ENCODE measurements around the gene RARS2. TPM values are rescaled to one million over a fixed set of nuclear protein-coding genes. Genes with fewer than 3 reads are reported as not detected.

Gene RARS2
- total and polyA plus RNA-seq, 2 experiments from 2014 or later = 53.2 to 75.0 TPM

- Histone ChIP-seq H3K27ac (no peak overlapping the region), H4K20me1 (ENCODE audit: insufficient read depth, poor library complexity, severe bottlenecking) (no peaks in the 10 kb centered on the region), H3K9me3 (ENCODE audit: low read depth) (no peaks in the 10 kb centered on the region), H3K9me2 (replicated peaks; ENCODE audit: insufficient read depth) (no peaks in the 10 kb centered on the region), H3K79me2 (no peaks in the 10 kb centered on the region), H3K27me3 (no peaks in the 10 kb centered on the region), H3K4me2 (no peak overlapping the region), H3K4me1 (ENCODE audit: insufficient read depth) (no peaks in the 10 kb centered on the region), H2AFZ (no peak overlapping the region), H3K36me3 (replicated peaks; ENCODE audit: insufficient read depth, low read depth) (no peaks in the 10 kb centered on the region), H3K4me3 (no peak overlapping the region)
- no peak for DNase-seq (ENCODE audit: low spot score)
- TF ChIP-seq EZH2 (IDR thresholded peaks at IDR 0.05; ENCODE audit: borderline replicate concordance) (no peak), EZH2phosphoT487 (IDR thresholded peaks at IDR 0.05; ENCODE audit: low read depth, severe bottlenecking, unreplicated experiment) (no peak), CTCF (IDR thresholded peaks at IDR 0.05; ENCODE audit: poor library complexity) (no peak)
- WGBS (ENCODE audit: low lambda C conversion rate, missing lambda C conversion rate) = 93% methylated on average over 3 of the region's 3 CpGs
Observed at GRCh38 chr6:87608802-87609201, 19.0 kb upstream of the RARS2 start.

- H2AFZ ChIP-seq = no peak overlapping the region
- H3K36me3 ChIP-seq (replicated peaks; ENCODE audit: insufficient read depth, low read depth) = no peaks in the 10 kb centered on the region
- H3K27me3 ChIP-seq = no peaks in the 10 kb centered on the region
- H3K79me2 ChIP-seq = no peaks in the 10 kb centered on the region
- no peak for TF ChIP-seq CTCF (IDR thresholded peaks at IDR 0.05; ENCODE audit: poor library complexity)
- TF ChIP-seq EZH2 (IDR thresholded peaks at IDR 0.05; ENCODE audit: borderline replicate concordance) = no peak
- no peak for TF ChIP-seq EZH2phosphoT487 (IDR thresholded peaks at IDR 0.05; ENCODE audit: low read depth, severe bottlenecking, unreplicated experiment)
- DNase-seq (ENCODE audit: low spot score) = no peak
- 84% methylated on average over 2 of the region's 2 CpGs for WGBS (ENCODE audit: low lambda C conversion rate, missing lambda C conversion rate)
- no peaks in the 10 kb centered on the region for H3K4me1 ChIP-seq (ENCODE audit: insufficient read depth)
- H3K4me3 ChIP-seq = no peak overlapping the region
- no peak overlapping the region for H3K27ac ChIP-seq
- H3K9me2 ChIP-seq (replicated peaks; ENCODE audit: insufficient read depth) = no peaks in the 10 kb centered on the region
- H3K4me2 ChIP-seq = no peak overlapping the region
- no peaks in the 10 kb centered on the region for H3K9me3 ChIP-seq (ENCODE audit: low read depth)
- H4K20me1 ChIP-seq (ENCODE audit: insufficient read depth, poor library complexity, severe bottlenecking) = no peaks in the 10 kb centered on the region
Observed at GRCh38 chr6:87606199-87606598, 16.4 kb upstream of the RARS2 start.

- TF ChIP-seq CTCF (IDR thresholded peaks at IDR 0.05; ENCODE audit: poor library complexity) = no peak
- TF ChIP-seq EZH2 (IDR thresholded peaks at IDR 0.05; ENCODE audit: borderline replicate concordance) = no peak
- TF ChIP-seq EZH2phosphoT487 (IDR thresholded peaks at IDR 0.05; ENCODE audit: low read depth, severe bottlenecking, unreplicated experiment) = no peak
- H4K20me1 ChIP-seq (ENCODE audit: insufficient read depth, poor library complexity, severe bottlenecking) = no peaks in the 10 kb centered on the region
- WGBS (ENCODE audit: low lambda C conversion rate, missing lambda C conversion rate) = 96% methylated on average over 1 of the region's 1 CpG
Observed at GRCh38 chr6:87600576-87600975, 10.8 kb upstream of the RARS2 start.

GRCh38 chr6:87590990-87591389 lies 1.2 kb upstream of the RARS2 start:
- H3K36me3 ChIP-seq (replicated peaks; ENCODE audit: insufficient read depth, low read depth) = no peaks in the 10 kb centered on the region
- H3K4me3 ChIP-seq = peak overlapping the region; percentile 80
- TF ChIP-seq EZH2 (IDR thresholded peaks at IDR 0.05; ENCODE audit: borderline replicate concordance) = no peak
- H3K9me2 ChIP-seq (replicated peaks; ENCODE audit: insufficient read depth) = no peaks in the 10 kb centered on the region
- H3K9me3 ChIP-seq (ENCODE audit: low read depth) = no peaks in the 10 kb centered on the region
- peaks cover 25% of the 10 kb centered on the region for H3K4me1 ChIP-seq (ENCODE audit: insufficient read depth)
- peaks cover 13% of the 10 kb centered on the region for H4K20me1 ChIP-seq (ENCODE audit: insufficient read depth, poor library complexity, severe bottlenecking)
- DNase-seq (ENCODE audit: low spot score) = no peak
- H2AFZ ChIP-seq = no peak overlapping the region
- peaks cover 70% of the 10 kb centered on the region for H3K79me2 ChIP-seq
- peak overlapping the region; percentile 87 for H3K4me2 ChIP-seq
- 70% methylated on average over 4 of the region's 4 CpGs for WGBS (ENCODE audit: low lambda C conversion rate, missing lambda C conversion rate)
- no peak overlapping the region for H3K27ac ChIP-seq
- H3K27me3 ChIP-seq = no peaks in the 10 kb centered on the region

More at GRCh38 chr6:87600576-87600975, 10.8 kb upstream of the RARS2 start:
- Histone ChIP-seq H3K27ac (no peak overlapping the region), H3K4me2 (no peak overlapping the region), H3K36me3 (replicated peaks; ENCODE audit: insufficient read depth, low read depth) (no peaks in the 10 kb centered on the region), H3K27me3 (no peaks in the 10 kb centered on the region), H3K9me2 (replicated peaks; ENCODE audit: insufficient read depth) (no peaks in the 10 kb centered on the region), H3K4me3 (no peak overlapping the region), H3K4me1 (ENCODE audit: insufficient read depth) (no peaks in the 10 kb centered on the region), H2AFZ (no peak overlapping the region), H3K79me2 (no peaks in the 10 kb centered on the region), H3K9me3 (ENCODE audit: low read depth) (no peaks in the 10 kb centered on the region)
- DNase-seq (ENCODE audit: low spot score) = no peak
